Measurements from ENCODE around the gene FES.

FES gene

DNA sequence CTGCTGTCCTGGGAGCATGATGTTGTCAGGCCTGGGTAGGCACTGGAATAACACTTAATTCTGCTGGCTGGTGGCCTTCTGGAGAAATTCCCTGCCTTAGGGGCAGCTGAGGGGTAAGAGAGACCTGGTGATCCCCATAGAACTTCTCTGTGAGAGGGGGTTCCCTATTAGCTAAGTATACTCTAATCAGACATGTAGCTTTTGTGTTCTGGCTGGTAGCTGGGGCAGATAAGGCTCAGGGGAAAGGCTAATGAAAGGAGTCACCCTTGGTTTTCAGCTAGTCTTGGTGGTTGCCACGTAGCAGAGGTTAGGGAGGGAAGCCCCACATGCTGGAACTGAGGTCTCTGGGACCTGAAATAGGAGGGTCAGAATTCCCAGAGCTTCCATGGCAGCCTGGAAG, 49.0 kb downstream of the FES start:
- DNase-seq = no peak

- DNase-seq = peak; percentile 62
These were observed 50.1 kb downstream of the FES start for GRCh38 chr15:90934256-90934948.

DNA sequence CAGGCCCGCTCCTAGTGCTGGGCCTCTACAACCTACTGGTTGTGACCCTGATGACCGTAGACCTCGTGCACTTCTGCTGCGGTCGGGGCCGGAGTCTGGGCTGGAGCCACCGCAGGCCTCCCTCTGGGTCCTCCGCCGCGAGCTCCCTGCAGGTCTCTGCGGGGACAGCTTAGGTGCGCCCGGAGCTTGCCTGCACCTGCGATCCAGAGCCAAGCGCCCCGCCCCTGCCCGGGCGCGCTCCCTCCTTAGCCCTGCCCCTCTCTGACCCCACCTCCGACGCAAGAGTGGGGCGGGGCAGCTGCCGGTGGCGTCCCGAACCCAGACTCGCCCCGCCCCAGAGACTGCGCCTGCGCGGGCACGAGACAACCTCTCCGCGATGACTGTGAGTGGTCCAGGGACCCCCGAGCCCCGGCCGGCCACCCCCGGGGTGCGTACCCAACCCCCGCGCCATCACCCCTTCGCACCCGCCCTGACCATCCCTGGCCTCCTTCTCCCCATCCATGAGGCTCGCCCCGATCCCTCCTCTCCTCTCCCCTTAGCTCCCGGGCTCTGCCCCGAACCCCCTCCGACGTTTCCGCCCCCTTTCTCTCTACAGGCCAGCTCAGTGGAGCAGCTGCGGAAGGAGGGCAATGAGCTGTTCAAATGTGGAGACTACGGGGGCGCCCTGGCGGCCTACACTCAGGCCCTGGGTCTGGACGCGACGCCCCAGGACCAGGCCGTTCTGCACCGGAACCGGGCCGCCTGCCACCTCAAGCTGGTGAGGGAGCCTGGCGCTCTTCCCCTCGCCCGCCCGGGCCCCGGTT, 50.8 kb downstream of the FES start, which contains the start of gene UNC45A:
Gene UNC45A (plus strand): TSS at position 337 of the 803 bp plus-strand sequence. CDS start 40 bp downstream, at position 377.
- DNase-seq = peak; percentile 67

GRCh38 chr15:90936823-90937222, 52.5 kb downstream of the FES start:
- DNase-seq = no peak

- DNase-seq = no peak
These were observed 54.0 kb downstream of the FES start for GRCh38 chr15:90938261-90938660.

DNA sequence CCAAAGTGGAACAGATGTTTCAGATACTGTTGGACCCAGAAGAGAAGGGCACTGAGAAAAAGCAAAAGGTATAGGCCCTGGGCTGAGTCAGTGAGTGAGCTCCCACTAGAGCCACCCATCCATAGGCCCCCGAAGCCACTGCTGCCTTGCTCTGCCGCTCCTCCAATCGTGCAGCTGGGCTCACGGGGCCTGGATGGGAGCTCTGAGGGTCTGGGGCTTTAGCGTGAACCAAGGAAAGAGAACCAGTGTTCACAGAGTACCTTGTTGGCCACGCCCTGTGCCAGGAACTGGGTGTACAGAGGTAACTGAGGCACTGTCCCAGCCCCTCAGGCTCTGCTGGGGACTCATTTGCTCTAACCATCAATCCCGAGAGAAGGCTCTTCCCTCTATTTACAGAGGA, 55.5 kb downstream of the FES start:
- no peak for DNase-seq

- no peak for DNase-seq
These were observed 56.7 kb downstream of the FES start for GRCh38 chr15:90941038-90941437.

GRCh38 chr15:90942354-90943120, 58.2 kb downstream of the FES start:
- no peak for DNase-seq

DNA sequence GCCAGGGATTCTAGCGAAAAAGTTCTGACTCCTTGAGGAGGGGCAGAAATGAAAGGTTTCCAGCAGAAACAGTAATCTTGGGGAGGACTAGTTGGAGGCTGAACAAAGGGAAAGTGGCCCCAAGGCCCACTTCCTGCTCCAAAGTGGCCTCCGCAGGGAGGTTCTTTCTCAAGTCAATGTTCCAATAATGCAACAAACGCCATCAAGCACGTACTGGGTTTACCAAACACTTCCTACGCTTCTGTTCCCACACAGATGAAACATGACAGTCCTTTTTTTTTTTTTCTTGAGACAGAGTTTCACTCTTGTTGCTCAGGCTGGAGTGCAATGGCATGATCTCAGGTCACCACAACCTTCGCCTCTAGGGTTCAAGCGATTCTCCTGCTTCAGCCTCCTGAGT, 60.8 kb downstream of the FES start:
- no peak for DNase-seq

Measured in NCI-H1092 (cell line).